Stimulated activated CD4-positive, alpha-beta T cell treated with anti-CD3 and anti-CD28 coated beads, Interleukin-4, amount 100 ng/mL, for 4 hours (primary cell): ENCODE results near the gene NPC1.
A peak's percentile ranks its signal among the peaks of the same experiment; 100 is the strongest.
"Not testable (repeated sequence)": the region's sequence is repeated elsewhere in the genome, so short reads cannot be mapped to it uniquely, and the experiment has no call there.

Source experiments
- DNase-seq, 2 experiments: peaks; one replicate each; pipeline ENCODE4 v3.0.0-alpha.2; 2020

The NPC1 gene

DNA sequence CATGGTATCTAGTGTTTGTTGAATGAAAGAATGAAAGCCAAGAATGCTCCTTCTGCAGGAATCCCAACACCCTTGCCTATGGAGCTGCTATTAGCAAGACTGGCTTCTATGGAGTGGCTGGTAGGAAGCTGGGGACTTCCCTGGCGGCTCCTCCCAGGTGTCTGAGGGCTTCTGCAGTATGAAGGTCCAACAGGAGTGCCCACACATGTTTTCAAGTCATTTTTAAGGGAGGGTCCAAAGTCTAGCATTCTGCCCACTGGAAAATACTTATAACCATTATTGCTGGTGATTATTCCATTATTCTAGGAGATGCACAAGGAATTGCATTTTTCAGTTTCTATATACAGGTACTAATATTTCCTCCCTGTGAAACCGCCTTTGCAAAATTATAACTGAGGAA is 21.9 kb upstream of the NPC1 start:
- no peak for DNase-seq

DNA sequence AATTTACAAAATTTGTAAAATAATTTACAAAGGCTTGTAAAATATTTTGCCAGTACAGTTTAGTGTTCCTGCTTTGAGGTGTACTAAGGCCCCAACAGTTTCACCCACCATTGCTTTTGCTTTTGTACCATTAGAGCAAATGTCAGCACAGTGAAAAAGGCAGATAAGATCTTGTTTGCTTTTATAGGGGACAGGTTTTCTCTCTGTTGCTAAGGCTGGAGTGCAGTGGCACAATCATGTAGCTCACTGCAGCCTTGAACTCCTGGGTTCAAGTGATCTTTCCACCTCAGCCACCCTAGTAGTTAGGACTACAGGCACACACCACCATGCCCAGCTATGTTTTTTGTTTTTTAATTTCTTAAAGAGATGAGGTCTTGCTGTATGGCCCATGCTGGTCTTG is 19.6 kb upstream of the NPC1 start:
- no peak for DNase-seq

DNA sequence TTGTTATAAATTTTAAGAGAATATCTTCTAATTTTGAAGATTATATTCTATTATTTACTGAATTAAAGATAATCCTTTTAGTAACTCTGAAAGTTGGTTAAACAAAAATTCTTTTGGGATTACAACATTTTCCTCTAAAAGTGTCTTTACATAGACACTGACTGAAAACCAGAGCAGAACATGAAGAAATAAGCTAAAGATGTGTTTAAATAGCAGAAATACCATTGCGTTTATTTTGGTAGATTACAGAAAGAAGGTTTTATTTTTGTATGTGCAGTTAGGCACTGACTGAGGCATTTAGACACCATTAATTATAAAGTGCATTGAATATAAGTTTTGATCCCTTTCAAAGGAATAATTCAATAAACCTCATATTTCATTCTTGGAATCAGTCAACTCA is 13.5 kb upstream of the NPC1 start:
- DNase-seq: no peak

DNA sequence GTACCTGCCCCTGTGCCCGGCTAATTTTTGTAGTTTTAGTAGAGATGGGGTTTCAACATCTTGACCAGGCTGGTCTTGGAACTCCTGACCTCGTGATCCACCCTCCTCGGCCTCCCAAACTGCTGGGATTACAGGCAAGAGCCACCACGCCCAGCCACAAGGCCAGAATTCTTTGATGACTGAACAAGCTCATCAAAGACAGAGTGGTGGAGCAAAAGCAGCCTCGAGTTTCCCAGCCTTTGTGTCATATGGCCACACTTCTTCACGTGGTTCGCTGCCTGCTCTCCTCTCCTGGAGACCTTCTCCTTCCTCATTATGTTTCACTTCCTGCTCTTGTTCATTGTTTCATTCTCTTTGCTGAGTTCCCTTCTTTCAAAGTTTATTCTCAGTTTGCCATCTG is 9.9 kb upstream of the NPC1 start:
- DNase-seq: no peak

DNA sequence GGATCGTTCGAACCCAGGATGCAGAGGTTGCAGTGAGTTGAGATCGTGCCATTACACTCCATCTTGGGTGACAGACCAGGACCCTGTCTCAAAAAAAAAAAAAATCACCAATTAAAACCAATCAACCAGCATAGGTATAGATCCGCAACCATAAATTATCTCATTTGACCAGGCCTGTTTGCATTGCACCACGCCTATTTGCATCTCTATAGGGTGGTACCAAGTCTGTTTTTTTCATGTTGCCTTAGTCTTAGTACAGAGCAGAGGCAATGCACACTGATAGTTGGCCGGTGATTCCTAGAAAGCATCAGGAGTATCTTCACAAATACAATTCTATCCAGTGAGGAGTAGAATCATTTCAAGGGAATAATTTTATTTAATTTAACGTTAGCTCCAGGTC is 9.3 kb upstream of the NPC1 start:
- no peak for DNase-seq

DNA sequence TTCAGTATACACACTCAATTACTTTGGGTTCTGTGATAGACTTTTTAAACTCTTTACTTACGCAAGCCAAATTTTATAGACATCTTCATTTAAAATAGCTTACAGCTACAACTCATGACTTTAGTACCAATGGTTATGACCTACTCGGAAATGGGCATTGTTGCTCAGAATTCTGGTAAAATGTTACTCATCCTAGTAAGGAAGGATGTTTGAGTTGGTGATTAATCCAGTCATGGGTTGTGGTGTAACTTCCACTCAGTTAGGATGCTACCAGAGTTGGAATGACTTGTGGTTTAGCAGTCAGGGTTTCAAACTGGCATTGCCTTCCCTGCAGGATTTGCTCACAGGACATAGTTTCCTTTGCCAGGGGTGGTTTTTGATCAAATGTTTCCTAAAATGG is 7.4 kb upstream of the NPC1 start:
- no peak for DNase-seq

DNA sequence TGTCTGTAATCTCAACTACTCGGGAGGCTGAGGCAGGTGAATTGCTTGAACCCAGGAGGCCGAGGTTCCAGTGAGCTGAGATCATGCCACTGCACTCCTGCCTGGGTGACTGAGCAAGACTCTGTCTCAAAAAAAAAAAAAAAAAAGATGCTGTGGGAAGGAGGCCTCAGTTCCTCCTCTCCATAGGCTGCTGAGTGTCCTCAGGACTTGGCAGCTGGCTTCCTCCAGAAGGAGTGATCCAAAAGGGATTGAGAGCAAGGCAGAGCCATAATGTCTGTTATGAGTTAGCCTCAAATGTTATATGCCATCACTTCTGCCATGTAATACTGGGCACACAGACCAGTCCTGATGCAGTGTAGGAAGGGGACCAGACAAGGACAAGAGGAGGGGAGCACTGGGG is 6.6 kb upstream of the NPC1 start:
- no peak for DNase-seq

DNA sequence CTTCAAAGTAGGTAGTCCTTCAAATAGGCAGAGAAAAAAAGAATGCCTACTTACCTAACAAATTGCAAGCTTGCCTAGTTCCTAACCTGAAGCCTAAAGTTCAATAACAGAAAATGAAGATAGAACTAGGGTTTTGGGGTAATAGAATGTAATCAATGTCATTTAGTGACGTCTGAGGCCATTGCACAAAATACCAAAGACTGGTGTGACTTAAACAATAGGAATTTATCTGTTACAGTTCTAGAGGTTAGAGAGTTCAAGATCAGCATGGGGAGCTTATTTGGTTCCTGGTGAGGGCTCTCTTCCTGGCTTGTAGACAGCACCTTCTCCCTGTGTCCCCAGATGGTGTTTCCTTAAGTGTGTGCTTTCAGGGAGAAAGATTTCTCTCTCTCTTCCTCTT is 4.7 kb upstream of the NPC1 start:
- DNase-seq: no peak

DNA sequence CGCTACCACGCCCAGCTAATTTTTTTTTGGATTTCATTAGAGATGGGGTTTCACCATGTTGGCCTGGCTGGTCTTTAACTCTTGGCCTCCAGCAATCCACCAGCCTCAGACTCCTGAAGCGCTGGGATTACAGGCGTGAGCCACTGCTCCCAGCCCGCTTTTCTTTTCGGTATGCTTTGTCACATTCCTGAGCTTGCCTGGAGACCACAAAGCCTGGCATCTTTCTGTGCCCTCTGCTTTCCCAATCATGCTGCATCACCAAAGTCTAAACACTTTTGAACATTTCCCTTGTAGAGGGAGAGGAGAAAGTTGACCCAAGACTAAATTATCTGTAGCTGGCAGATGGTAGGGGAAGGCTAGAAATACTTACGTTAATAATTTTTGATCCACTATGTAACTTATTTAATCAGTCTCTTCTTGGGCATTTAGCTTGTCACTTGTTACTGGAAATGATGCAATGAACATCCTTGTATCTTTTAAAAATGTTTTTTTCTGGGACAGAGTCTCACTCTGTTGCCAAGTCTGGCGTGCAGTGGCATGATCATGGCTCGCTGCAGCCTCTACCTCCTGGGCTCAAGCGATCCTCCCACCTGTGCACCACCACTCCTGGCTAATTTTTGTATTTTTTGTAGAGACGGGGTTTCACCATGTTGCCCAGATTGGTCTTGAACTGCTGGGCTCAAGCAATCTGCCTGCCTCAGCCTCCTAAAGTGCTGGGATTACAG is 2.7 kb upstream of the NPC1 start:
- DNase-seq: no peak

DNA sequence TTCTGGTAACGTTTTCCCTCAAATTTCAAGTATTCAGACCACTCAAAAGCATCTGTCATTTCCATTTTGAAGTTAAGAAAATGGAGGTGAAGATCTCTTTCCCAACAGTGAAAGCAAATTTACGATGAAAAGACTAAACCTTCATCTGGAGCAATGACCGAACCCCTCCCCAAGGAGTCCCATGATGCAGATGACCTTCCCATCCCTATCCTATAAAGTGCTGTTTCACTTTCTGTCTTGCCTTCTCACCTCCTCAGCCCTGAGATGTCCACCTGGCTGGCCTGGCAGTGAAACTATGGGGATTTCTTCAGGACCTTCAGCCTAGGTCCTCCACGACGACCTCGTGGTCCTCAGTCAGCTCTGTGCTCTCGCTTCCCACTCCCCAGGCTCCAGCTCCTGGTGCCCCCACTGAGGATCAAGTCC is 925 bp upstream of the NPC1 start:
- peak in 1 of 2 experiments; percentile 2 for DNase-seq

DNA sequence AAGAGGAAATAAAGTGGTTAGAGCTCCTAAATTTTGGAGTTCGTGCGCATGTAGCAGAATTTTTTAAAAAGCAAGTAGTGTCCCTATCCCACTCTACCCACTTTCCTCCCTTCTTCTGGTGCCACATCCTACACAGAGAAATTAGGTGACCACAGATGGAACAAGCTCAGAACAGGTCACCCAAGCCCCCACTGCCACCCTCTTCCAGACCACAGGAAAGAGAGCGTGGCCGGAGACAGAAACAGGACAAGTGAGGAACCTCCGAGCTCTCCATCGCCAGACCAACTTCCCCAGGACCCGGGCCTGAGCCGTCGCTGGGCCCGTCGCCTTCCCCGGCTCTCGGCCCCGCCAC is 433 bp downstream of the NPC1 start:
- no peak for DNase-seq

DNA sequence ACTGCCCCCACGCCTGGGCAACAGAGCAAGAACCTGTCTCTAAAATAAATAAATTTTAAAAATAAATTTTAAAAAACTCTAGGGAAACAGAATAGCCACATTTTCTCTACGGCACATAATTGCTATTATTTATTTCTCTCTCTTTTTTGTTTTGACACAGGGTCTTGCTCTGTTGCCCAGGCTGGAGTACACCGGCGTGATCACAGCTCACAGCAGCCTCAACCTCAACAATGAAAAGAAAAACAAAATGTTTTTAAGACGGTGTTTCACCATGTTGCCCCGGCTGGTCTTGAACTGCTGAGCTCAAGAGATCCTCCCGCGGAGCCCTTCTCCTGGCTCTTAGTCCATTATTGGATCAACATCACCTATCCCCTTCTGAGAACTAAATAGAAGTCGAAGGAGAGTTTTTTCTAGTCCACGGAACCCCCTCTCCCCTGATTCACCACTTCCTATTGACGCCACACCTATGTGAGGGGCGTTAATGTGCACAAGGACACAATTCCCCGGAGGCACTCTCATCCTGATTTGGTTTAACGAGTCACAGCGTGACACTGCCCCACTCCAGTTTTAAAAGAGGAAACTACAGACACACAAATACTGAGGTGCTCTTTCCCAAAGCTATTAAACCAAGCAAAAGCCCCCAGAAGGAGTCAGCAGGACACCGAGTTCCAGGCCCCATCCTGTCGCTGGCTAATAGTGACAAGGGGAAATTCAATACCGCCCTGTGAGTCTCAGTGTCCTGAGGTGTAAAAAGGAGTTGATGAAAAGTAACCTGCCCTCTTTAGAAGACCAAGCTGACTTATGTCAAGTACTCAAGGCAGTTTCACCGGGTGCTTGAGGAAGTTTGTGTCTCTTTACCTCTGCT is 1.1 kb downstream of the NPC1 start:
- peak; percentile 0 to 13 for DNase-seq

DNA sequence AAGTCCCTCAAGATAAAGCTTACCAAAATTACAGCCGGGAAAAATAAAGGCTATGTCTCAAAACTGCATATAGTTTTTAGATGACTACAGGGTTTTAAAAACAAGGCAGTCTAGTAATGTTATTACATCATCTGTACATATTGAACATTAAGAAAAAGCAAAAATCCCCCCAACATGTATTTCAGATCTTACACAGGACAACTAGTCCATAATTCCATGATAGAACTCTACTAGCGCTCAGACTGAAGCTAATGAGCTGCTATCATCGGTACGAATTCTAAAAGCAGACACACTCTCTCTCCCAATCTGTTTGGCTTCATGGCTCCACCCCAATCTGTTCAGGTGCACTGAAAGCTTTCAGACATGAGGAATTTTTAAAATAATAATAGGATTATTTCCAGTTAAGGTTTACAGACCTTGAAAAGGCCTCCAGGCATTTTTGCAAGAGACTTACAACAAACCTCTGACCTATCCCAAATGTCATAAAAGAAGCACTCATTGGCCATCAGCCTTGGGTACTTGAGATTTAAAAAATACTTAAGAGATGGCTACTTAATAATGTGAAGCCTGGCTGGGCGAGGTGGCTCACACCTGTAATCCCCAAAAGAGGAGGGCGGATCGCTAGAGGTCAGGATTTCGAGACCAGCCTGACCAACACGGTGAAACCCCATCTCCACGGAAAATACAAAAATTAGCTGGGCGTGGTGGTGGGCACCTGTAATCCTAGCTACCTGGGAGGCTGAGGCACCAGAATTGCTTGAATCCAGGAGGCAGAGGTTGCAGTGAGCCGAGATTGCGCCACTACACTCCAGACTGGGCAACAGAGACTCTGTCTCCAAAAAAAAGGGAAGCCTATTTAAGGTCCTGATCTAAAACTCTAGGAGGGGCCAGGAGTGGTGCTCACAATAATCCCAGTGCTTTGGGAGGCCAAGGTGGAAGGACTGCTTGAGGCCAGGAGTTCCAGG is 2.0 kb downstream of the NPC1 start:
- DNase-seq: no peak

DNA sequence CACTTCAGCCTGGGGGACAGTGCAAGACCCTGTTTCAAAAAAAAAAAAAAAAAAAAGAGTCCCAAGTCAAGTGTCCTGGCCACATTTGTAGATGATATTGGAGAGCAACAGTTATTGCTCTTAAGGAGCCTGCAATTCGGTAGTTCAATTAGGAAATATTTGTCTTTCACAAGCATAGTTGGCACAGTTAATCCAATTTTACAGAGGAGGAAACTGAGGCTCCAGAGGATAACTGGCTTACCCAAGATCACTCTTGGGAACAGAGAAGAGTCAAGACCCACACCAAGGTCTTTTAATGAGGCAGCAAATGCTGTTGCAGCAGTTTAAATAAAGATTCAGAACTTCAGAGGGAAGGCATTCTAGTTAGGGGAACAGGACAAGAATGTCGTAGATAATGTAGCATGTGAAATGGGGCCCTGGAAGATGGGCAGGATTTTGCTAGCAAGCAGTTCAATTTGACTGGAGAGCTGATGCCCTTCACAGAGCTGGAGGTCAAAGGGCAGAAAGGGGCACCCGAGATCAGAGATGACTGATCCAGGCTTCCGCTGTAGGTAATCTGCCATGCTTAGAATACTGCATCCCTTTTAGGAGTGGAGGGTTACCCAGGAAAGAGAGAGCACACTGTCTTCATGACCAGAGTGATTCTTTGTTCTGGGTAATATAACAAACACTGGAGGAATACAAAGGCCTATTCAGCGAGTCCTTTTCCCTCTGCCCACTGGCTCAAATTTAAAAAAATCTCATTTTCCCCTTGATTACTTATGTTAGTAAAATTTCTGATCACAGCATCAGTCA is 3.0 kb downstream of the NPC1 start:
- DNase-seq: no peak

DNA sequence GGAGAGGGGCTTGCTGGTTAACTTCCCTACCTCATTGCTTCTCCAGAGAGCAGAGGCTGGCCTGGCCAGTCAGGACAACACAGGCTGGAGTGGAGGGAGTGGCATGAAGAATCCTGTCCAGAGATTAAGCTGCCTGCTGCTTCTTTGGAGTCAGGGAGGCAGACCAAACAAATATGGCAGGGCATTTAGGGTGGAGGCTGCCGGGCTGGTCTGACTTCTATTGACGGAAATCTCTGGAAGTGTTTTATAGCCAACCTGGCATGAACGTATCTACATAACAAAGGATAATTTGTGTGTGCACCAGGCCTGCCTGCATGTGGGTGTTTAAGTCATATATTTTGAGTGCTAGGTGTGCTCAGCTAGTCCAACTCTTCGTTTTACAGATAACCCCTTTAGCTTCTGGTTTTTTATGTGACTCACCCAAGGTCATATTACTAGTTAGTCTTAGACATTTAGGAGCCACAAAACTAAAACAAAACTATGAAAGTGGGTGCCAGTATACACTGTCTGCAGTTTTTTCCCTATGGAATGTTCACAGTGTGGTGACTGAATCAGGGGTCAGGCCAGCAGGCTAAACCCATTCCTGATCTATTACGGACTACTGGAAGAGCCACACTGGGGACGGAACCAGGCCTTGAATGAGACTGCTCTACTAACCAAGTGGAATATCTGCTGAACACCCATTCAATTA is 5.5 kb downstream of the NPC1 start:
- no peak for DNase-seq

DNA sequence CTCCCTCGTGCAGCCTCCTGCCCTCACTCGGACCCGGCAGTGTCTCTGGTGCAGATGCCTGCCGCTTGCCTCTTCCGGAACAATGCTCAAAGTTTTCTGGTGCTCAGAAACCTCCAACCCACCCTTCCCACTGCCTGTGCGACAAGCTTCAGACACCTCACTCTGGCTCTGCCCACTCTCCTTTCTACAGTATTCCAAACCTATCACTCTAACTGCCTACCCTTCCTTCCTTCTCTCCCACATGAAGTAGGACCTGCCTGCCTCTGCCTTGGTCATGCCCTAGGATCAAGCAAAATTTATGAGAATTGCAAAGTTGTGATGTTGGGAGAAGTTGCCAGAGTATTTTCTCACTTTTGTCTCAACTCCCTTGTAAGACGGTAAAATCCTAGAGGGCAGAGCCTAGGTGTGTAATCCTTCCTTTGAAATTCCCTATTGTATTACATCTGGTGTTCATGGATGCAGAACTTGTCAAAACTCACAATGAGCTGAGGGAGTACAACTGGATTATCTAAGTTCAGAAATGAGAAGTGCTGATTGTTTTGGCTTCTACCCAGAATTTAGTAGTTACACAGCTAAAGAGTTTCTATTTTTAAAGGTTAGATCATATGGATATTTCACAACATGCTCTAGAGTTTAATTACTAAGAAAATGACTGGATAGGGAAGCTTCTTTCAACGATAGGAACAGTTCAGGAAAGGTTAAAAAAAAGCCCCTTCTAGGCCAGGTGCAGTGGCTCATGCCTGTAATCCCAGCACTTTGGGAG is 7.2 kb downstream of the NPC1 start:
- DNase-seq: no peak

DNA sequence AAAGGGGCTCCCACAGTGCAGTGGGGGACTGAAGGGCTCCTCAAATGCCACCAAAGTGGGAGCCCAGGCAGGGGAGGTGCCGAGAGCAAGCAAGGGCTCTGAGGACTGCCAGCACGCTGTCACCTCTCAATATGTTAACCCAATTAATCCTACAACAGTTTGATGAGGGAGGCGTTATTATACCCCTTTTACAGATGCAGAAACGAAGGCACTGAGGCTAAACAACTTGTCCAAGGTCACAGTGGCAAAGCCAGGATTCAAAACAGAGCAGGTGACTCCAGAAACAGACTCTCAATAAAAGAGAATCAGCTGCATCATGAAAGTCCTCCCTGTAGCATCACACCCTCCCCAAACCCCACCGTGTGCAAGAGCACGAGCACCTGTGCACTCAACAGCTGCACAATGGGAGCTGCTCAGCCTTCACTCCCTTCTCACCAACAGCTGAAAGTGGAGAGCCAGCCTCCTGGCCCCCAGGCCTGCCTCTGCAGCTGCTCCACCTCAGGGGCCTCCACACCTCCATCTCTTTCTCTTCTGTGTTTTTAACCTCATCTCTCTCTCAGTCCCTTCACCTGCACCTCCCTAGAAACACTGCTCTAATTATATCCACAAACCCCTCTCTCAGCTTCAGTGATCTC is 8.1 kb downstream of the NPC1 start:
- DNase-seq: no peak

DNA sequence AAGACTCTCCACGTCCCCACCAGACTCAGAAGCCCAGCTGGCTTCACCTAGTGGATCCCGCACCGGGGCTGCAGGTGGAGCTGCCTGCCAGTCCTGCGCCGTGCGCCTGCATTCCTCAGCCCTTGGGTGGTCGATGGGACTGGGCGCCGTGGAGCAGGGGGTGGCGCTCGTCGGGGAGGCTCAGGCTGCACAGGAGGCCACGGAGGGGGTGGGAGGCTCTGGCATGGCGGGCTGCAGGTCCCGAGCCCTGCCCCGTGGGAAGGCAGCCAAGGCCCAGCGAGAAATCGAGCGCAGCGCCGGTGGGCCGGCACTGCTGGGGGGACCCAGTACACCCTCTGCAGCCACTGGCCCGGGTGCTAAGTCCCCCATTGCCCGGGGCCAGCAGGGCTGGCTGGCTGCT is 8.8 kb downstream of the NPC1 start:
- not testable (repeated sequence) for DNase-seq

DNA sequence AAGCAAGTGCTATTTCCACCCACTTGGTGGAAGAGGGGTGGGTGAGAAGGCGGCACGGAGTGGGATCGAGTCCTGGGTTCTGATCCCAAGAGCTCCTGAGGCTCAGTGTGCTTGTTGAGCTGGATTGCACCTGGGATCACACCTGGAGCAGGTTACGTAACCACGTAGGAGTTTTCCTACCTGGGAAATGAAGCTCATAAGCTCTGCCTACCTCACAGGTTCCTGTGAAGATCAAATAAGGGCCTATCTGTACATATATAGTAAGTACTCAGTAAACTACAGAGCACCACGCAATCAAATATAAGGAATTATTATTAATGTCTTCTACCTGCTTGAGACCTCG is 11.0 kb downstream of the NPC1 start:
- DNase-seq: no peak

DNA sequence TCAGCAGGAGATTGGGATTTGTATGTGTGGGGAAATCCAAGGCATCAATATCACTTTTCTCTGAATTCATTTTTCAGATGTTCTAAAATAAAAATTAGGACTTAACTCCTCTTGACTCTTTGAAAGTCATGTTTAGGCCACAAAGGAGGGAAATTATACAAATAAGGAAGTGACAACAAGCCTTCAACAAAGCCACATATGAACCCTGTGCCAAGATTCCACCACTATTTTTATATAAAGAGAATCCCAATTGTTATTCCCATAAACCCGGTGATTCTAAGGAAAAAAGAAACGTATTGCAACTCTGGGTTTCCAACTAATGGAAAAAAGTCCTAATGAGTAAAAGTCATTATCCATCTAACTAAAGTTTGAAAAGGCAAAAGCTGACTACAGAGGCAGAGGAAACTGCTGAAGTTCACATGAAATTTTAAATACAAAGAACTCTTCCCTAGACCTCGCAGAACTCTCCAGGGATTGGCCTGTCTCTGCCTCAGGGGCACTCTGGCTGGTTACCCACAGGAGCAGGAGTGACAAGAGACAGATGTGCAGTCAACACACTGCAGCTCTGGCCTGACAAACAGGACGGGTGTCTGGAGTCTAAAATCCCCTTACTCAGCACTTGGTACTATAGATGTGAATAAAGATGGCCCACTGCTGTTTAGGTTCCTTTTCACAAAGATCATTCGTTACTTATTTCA is 11.5 kb downstream of the NPC1 start:
- no peak for DNase-seq
